ENCODE data around the gene EDDM13. TPM values are rescaled to one million over a fixed set of nuclear protein-coding genes. Genes with fewer than 3 reads are reported as not detected.
"Not testable (repeated sequence)": the region's sequence is repeated elsewhere in the genome, so short reads cannot be mapped to it uniquely, and the experiment has no call there.

The EDDM13 gene
- total RNA-seq, 1 donor from 2014 or later: not detected

GRCh38 chr19:56339031-56339430 lies 66.5 kb downstream of the EDDM13 start:
- H3K27me3 ChIP-seq; H3K36me3 Mint-ChIP-seq; H3F3A ChIP-seq (ENCODE audit: low read depth); H4K20me1 ChIP-seq (ENCODE audit: low read depth); H3K4me3 ChIP-seq; H3K4me1 Mint-ChIP-seq; H3K36me3 ChIP-seq; H3K79me2 ChIP-seq (ENCODE audit: low read depth); H3K4me2 ChIP-seq; H3K27ac Mint-ChIP-seq; H3K27ac ChIP-seq; H3K27me3 Mint-ChIP-seq (ENCODE audit: insufficient read depth, low read depth); H2AFZ ChIP-seq (replicated peaks); DNase-seq (ENCODE audit: low spot score); H3K4me3 Mint-ChIP-seq; H3K4me1 ChIP-seq; H3K9ac ChIP-seq: not testable (repeated sequence)
- H3K9me3 Mint-ChIP-seq: peaks cover 43% of the 10 kb centered on the region
- H3K9me3 ChIP-seq (ENCODE audit: low read depth): peaks cover 24% of the 10 kb centered on the region

- Histone ChIP-seq H4K20me1 (ENCODE audit: low read depth) (no peaks in the 10 kb centered on the region), H3K9ac (no peak overlapping the region), H2AFZ (replicated peaks) (no peak overlapping the region), H3K4me1 (no peaks in the 10 kb centered on the region), H3F3A (ENCODE audit: low read depth) (no peaks in the 10 kb centered on the region), H3K9me3 (ENCODE audit: low read depth) (peaks cover 24% of the 10 kb centered on the region), H3K27ac (no peak overlapping the region), H3K79me2 (ENCODE audit: low read depth) (no peaks in the 10 kb centered on the region), H3K4me2 (no peak overlapping the region), H3K36me3 (no peaks in the 10 kb centered on the region), H3K27me3 (no peaks in the 10 kb centered on the region), H3K4me3 (no peak overlapping the region)
- H3K4me3 Mint-ChIP-seq: no peak overlapping the region
- DNase-seq (ENCODE audit: low spot score): peak; percentile 23
- H3K36me3 Mint-ChIP-seq: no peaks in the 10 kb centered on the region
- H3K27me3 Mint-ChIP-seq (ENCODE audit: insufficient read depth, low read depth): peaks cover 6% of the 10 kb centered on the region
- H3K27ac Mint-ChIP-seq: no peak overlapping the region
- peaks cover 50% of the 10 kb centered on the region for H3K9me3 Mint-ChIP-seq
- H3K4me1 Mint-ChIP-seq: no peaks in the 10 kb centered on the region
- TF ChIP-seq EZH2 (IDR thresholded peaks at IDR 0.05) (no peak), CTCF (IDR thresholded peaks at IDR 0.05) (no peak), EZH2phosphoT487 (IDR thresholded peaks at IDR 0.05) (no peak)
Observed at GRCh38 chr19:56341948-56342347, 69.4 kb downstream of the EDDM13 start.

GRCh38 chr19:56347163-56347778 lies 74.7 kb downstream of the EDDM13 start:
- no peaks in the 10 kb centered on the region for H3K4me1 ChIP-seq
- DNase-seq (ENCODE audit: low spot score): no peak
- no peaks in the 10 kb centered on the region for H3K36me3 Mint-ChIP-seq
- TF ChIP-seq CTCF (IDR thresholded peaks at IDR 0.05) (no peak), EZH2phosphoT487 (IDR thresholded peaks at IDR 0.05) (no peak), EZH2 (IDR thresholded peaks at IDR 0.05) (no peak)
- H3K9me3 ChIP-seq (ENCODE audit: low read depth): peaks cover 7% of the 10 kb centered on the region
- H3K79me2 ChIP-seq (ENCODE audit: low read depth): no peaks in the 10 kb centered on the region
- H3K9ac ChIP-seq: no peak overlapping the region
- H3K4me1 Mint-ChIP-seq: no peaks in the 10 kb centered on the region
- H3K36me3 ChIP-seq: no peaks in the 10 kb centered on the region
- peaks cover 33% of the 10 kb centered on the region for H3K9me3 Mint-ChIP-seq
- peaks cover 4% of the 10 kb centered on the region for H3K27me3 Mint-ChIP-seq (ENCODE audit: insufficient read depth, low read depth)
- no peaks in the 10 kb centered on the region for H3K27me3 ChIP-seq
- no peaks in the 10 kb centered on the region for H4K20me1 ChIP-seq (ENCODE audit: low read depth)
- H3F3A ChIP-seq (ENCODE audit: low read depth): no peaks in the 10 kb centered on the region
- H3K4me2 ChIP-seq: no peak overlapping the region
- H3K4me3 ChIP-seq: no peak overlapping the region
- no peak overlapping the region for H3K27ac ChIP-seq
- no peak overlapping the region for H2AFZ ChIP-seq (replicated peaks)
- H3K27ac Mint-ChIP-seq: no peak overlapping the region
- H3K4me3 Mint-ChIP-seq: no peak overlapping the region

GRCh38 chr19:56348289-56348877 lies 75.8 kb downstream of the EDDM13 start:
- Histone ChIP-seq H3K4me2 (no peak overlapping the region), H3K79me2 (ENCODE audit: low read depth) (no peaks in the 10 kb centered on the region), H3K27ac (no peak overlapping the region), H3K27me3 (no peaks in the 10 kb centered on the region), H3K4me3 (no peak overlapping the region), H3K4me1 (no peaks in the 10 kb centered on the region), H3F3A (ENCODE audit: low read depth) (no peaks in the 10 kb centered on the region), H3K9me3 (ENCODE audit: low read depth) (no peaks in the 10 kb centered on the region), H4K20me1 (ENCODE audit: low read depth) (no peaks in the 10 kb centered on the region), H2AFZ (replicated peaks) (no peak overlapping the region), H3K9ac (no peak overlapping the region), H3K36me3 (no peaks in the 10 kb centered on the region)
- peaks cover 31% of the 10 kb centered on the region for H3K9me3 Mint-ChIP-seq
- H3K4me1 Mint-ChIP-seq: no peaks in the 10 kb centered on the region
- DNase-seq (ENCODE audit: low spot score): peak; percentile 31
- peaks cover 4% of the 10 kb centered on the region for H3K27me3 Mint-ChIP-seq (ENCODE audit: insufficient read depth, low read depth)
- no peaks in the 10 kb centered on the region for H3K36me3 Mint-ChIP-seq
- TF ChIP-seq EZH2 (IDR thresholded peaks at IDR 0.05) (no peak), CTCF (IDR thresholded peaks at IDR 0.05) (peak; percentile 57)
- H3K27ac Mint-ChIP-seq: no peak overlapping the region
- no peak overlapping the region for H3K4me3 Mint-ChIP-seq
